Lower leg skin (tissue), 3 donors: ENCODE data around the gene S100P.
"Not testable (repeated sequence)": the region's sequence is repeated elsewhere in the genome, so short reads cannot be mapped to it uniquely, and the experiment has no call there.

Source experiments
- POLR2A ChIP-seq, 2 donors: fragments of 450-650 bp; IDR thresholded peaks; one replicate each; pipeline ENCODE4 v1.6.1; 2016 to 2017; ENCODE audit warnings: antibody characterized with exemption in 2 of 2, mild to moderate bottlenecking in 1 of 2, moderate library complexity in 1 of 2
- TF ChIP-seq, protein P1 (sequence below), 3 donors: fragments of 450-650 bp; IDR thresholded peaks; one replicate each; pipeline ENCODE4 v1.5.1; 2016; ENCODE audit warnings: antibody characterized with exemption in 3 of 3, mild to moderate bottlenecking in 3 of 3, moderate library complexity in 2 of 3

DNA sequence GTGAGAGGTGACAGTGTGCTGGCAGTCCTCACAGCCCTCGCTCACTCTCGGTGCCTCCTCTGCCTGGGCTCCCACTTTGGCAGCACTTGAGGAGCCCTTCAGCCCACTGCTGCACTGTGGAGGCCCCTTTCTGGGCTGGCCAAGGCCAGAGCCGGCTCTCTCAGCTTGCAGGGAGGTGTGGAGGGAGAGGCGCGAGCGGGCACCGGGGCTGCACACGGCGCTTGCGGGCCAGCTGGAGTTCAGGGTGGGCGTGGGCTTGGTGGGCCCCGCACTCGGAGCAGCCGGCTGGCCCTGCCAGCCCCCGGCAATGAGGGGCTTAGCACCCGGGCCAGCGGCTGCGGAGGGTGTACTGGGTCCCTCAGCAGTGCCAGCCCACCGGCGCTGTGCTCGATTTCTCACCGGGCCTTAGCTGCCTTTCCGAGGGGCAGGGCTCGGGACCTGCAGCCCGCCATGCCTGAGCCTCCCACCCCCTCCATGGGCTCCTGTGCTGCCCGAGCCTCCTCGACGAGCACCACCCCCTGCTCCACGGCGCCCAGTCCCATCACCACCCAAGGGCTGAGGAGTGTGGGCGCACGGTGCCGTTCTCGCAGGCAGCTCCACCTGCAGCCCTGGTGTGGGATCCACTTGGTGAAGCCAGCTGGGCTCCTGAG lies 21.0 kb upstream of the S100P start:
- TF ChIP-seq, protein P1, sequence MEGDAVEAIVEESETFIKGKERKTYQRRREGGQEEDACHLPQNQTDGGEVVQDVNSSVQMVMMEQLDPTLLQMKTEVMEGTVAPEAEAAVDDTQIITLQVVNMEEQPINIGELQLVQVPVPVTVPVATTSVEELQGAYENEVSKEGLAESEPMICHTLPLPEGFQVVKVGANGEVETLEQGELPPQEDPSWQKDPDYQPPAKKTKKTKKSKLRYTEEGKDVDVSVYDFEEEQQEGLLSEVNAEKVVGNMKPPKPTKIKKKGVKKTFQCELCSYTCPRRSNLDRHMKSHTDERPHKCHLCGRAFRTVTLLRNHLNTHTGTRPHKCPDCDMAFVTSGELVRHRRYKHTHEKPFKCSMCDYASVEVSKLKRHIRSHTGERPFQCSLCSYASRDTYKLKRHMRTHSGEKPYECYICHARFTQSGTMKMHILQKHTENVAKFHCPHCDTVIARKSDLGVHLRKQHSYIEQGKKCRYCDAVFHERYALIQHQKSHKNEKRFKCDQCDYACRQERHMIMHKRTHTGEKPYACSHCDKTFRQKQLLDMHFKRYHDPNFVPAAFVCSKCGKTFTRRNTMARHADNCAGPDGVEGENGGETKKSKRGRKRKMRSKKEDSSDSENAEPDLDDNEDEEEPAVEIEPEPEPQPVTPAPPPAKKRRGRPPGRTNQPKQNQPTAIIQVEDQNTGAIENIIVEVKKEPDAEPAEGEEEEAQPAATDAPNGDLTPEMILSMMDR (IDR thresholded peaks at IDR 0.05) = not testable (repeated sequence)
- not testable (repeated sequence) for TF ChIP-seq POLR2A (IDR thresholded peaks at IDR 0.05)
